ENCODE results near the gene WFDC1. TPM values are rescaled to one million over a fixed set of nuclear protein-coding genes. Genes with fewer than 3 reads are reported as not detected.

The WFDC1 gene
- total RNA-seq, 2 experiments from 2014 or later: not detected

DNA sequence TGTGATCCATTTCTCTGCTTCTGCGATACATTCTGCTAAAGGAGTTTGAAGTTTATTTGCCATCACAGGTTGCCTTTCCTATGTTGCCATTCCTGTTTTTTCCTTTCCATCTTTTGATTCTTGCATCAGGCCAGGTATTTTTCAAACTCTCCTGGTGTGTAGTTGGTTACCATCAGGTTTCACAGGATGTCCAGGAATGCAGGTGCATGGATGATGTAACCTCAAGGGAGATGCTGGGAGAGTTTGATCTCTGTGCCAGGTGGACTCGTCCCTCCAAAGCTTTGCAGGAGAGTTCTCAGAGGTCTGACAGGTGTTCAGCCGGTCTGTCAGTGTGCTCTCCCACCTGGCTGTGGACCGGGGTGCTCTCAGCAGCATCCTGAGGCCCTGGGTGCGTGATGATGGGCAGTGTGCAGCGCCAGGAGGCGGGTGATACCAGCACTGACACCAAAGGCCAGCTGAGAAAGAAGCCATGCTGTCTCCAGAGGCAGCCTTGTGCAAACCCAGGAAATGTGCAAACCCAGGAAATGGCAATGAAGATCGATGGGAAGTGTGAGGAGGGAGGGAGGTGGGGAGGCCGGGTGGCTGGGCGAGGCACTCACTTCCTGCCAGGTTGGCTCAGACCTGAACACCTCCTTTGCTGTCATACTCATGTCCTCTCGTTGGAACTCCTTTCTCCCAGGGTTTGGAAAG, 75.4 kb downstream of the WFDC1 start:
- DNase-seq (ENCODE audit: low spot score): no peak
- H3K9me3 ChIP-seq (ENCODE audit: low read length): no peaks in the 10 kb centered on the region
- no peak overlapping the region for H3K4me2 ChIP-seq (ENCODE audit: low read length)
- H3K36me3 ChIP-seq (ENCODE audit: insufficient read depth, low read length): no peaks in the 10 kb centered on the region
- H3K79me2 ChIP-seq (ENCODE audit: insufficient read depth, low read depth, low read length): no peaks in the 10 kb centered on the region
- ChIA-PET POLR2A (no interaction called here), CTCF (ENCODE audit: unreplicated experiment) (no interaction called here)
- TF ChIP-seq, protein P1, sequence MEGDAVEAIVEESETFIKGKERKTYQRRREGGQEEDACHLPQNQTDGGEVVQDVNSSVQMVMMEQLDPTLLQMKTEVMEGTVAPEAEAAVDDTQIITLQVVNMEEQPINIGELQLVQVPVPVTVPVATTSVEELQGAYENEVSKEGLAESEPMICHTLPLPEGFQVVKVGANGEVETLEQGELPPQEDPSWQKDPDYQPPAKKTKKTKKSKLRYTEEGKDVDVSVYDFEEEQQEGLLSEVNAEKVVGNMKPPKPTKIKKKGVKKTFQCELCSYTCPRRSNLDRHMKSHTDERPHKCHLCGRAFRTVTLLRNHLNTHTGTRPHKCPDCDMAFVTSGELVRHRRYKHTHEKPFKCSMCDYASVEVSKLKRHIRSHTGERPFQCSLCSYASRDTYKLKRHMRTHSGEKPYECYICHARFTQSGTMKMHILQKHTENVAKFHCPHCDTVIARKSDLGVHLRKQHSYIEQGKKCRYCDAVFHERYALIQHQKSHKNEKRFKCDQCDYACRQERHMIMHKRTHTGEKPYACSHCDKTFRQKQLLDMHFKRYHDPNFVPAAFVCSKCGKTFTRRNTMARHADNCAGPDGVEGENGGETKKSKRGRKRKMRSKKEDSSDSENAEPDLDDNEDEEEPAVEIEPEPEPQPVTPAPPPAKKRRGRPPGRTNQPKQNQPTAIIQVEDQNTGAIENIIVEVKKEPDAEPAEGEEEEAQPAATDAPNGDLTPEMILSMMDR (conservative IDR thresholded peaks at IDR 0.05; ENCODE audit: low read length): no peak
- TF ChIP-seq EZH2phosphoT487 (IDR thresholded peaks at IDR 0.05; ENCODE audit: borderline replicate concordance, low read depth, low read length): no peak
- H3K9me2 ChIP-seq (ENCODE audit: insufficient read depth, low read length): no peaks in the 10 kb centered on the region
- BruUV-seq (replicated peaks): no TSS peak
- H3K27ac ChIP-seq (ENCODE audit: low read depth, low read length, poor library complexity, severe bottlenecking): no peak overlapping the region
- no peak overlapping the region for H3K4me3 ChIP-seq (ENCODE audit: low read depth, low read length, poor library complexity, severe bottlenecking)
- intact Hi-C loops (cut with micrococcal nuclease; ENCODE audit: unreplicated experiment): no loop called here
- no peak overlapping the region for H2AFZ ChIP-seq (ENCODE audit: low read length)
- H4K20me1 ChIP-seq (ENCODE audit: insufficient read depth, low read length): no peaks in the 10 kb centered on the region
- peaks cover 4% of the 10 kb centered on the region for H3K4me1 ChIP-seq (ENCODE audit: insufficient read depth, low read length, poor library complexity, severe bottlenecking)

GRCh38 chr16:84370723-84371552, 76.3 kb downstream of the WFDC1 start:
- peaks cover 4% of the 10 kb centered on the region for H3K4me1 ChIP-seq (ENCODE audit: insufficient read depth, low read length, poor library complexity, severe bottlenecking)
- no peaks in the 10 kb centered on the region for H3K9me2 ChIP-seq (ENCODE audit: insufficient read depth, low read length)
- no peak overlapping the region for H2AFZ ChIP-seq (ENCODE audit: low read length)
- no peak overlapping the region for H3K27ac ChIP-seq (ENCODE audit: low read depth, low read length, poor library complexity, severe bottlenecking)
- BruUV-seq (replicated peaks): no TSS peak
- ChIA-PET POLR2A (no interaction called here), CTCF (ENCODE audit: unreplicated experiment) (no interaction called here)
- no peaks in the 10 kb centered on the region for H3K36me3 ChIP-seq (ENCODE audit: insufficient read depth, low read length)
- no peaks in the 10 kb centered on the region for H3K79me2 ChIP-seq (ENCODE audit: insufficient read depth, low read depth, low read length)
- no peak overlapping the region for H3K4me2 ChIP-seq (ENCODE audit: low read length)
- H3K4me3 ChIP-seq (ENCODE audit: low read depth, low read length, poor library complexity, severe bottlenecking): no peak overlapping the region
- no peak for DNase-seq (ENCODE audit: low spot score)
- no peak for TF ChIP-seq EZH2phosphoT487 (IDR thresholded peaks at IDR 0.05; ENCODE audit: borderline replicate concordance, low read depth, low read length)
- TF ChIP-seq, protein P1 (conservative IDR thresholded peaks at IDR 0.05; ENCODE audit: low read length): no peak
- H3K9me3 ChIP-seq (ENCODE audit: low read length): no peaks in the 10 kb centered on the region
- intact Hi-C loops (cut with micrococcal nuclease; ENCODE audit: unreplicated experiment): no loop called here
- H4K20me1 ChIP-seq (ENCODE audit: insufficient read depth, low read length): no peaks in the 10 kb centered on the region

GRCh38 chr16:84371553-84371865, 76.8 kb downstream of the WFDC1 start:
- Histone ChIP-seq H3K4me1 (ENCODE audit: insufficient read depth, low read length, poor library complexity, severe bottlenecking) (peaks cover 4% of the 10 kb centered on the region), H2AFZ (ENCODE audit: low read length) (no peak overlapping the region), H3K4me2 (ENCODE audit: low read length) (no peak overlapping the region), H4K20me1 (ENCODE audit: insufficient read depth, low read length) (no peaks in the 10 kb centered on the region), H3K9me2 (ENCODE audit: insufficient read depth, low read length) (no peaks in the 10 kb centered on the region), H3K79me2 (ENCODE audit: insufficient read depth, low read depth, low read length) (no peaks in the 10 kb centered on the region), H3K4me3 (ENCODE audit: low read depth, low read length, poor library complexity, severe bottlenecking) (no peak overlapping the region), H3K27ac (ENCODE audit: low read depth, low read length, poor library complexity, severe bottlenecking) (no peak overlapping the region), H3K9me3 (ENCODE audit: low read length) (no peaks in the 10 kb centered on the region), H3K36me3 (ENCODE audit: insufficient read depth, low read length) (no peaks in the 10 kb centered on the region)
- TF ChIP-seq EZH2phosphoT487 (IDR thresholded peaks at IDR 0.05; ENCODE audit: borderline replicate concordance, low read depth, low read length): no peak
- TF ChIP-seq, protein P1 (conservative IDR thresholded peaks at IDR 0.05; ENCODE audit: low read length): no peak
- BruUV-seq (replicated peaks): no TSS peak
- ChIA-PET POLR2A (no interaction called here), CTCF (ENCODE audit: unreplicated experiment) (no interaction called here)
- DNase-seq (ENCODE audit: low spot score): no peak
- intact Hi-C loops (cut with micrococcal nuclease; ENCODE audit: unreplicated experiment): no loop called here

All from OCI-LY7 (cell line).